Endothelial cell (in vitro differentiated cells): ENCODE results near the gene NDUFB10. TPM values are rescaled to one million over a fixed set of nuclear protein-coding genes. Genes with fewer than 3 reads are reported as not detected.
A peak's percentile ranks its signal among the peaks of the same experiment; 100 is the strongest.
"Not testable (repeated sequence)": the region's sequence is repeated elsewhere in the genome, so short reads cannot be mapped to it uniquely, and the experiment has no call there.

Experiments used
- DNase-seq: peaks from one replicate; pipeline ENCODE4 v3.0.0; 2021; ENCODE audit warnings: low spot score
- H3K27ac Mint-ChIP-seq: one replicate; pipeline ENCODE4 v1.8.0; 2021; ENCODE audit warnings: mixed read lengths, inconsistent platforms; ENCODE audit not compliant: unreplicated experiment
- H3K27me3 Mint-ChIP-seq: one replicate; pipeline ENCODE4 v1.8.0; 2021; ENCODE audit warnings: mild to moderate bottlenecking, moderate library complexity, mixed read lengths, inconsistent platforms; ENCODE audit not compliant: unreplicated experiment
- H3K36me3 Mint-ChIP-seq: one replicate; pipeline ENCODE4 v1.8.0; 2021; ENCODE audit warnings: mild to moderate bottlenecking, low read depth, mixed read lengths, inconsistent platforms; ENCODE audit not compliant: unreplicated experiment
- H3K4me1 Mint-ChIP-seq: one replicate; pipeline ENCODE4 v1.8.0; 2021; ENCODE audit warnings: mild to moderate bottlenecking, mixed read lengths, inconsistent platforms; ENCODE audit not compliant: unreplicated experiment
- H3K4me3 Mint-ChIP-seq: one replicate; pipeline ENCODE4 v1.8.0; 2021; ENCODE audit warnings: mild to moderate bottlenecking, mixed read lengths, inconsistent platforms; ENCODE audit not compliant: unreplicated experiment
- H3K9me3 Mint-ChIP-seq: one replicate; pipeline ENCODE4 v1.8.0; 2021; ENCODE audit warnings: mixed read lengths, inconsistent platforms; ENCODE audit not compliant: unreplicated experiment
- total RNA-seq: library from RNA; stranded (reverse); fragmentation: NEBNext Ultra II Directional; extraction: Animal tissue kit (Norgen Biotek cat#: 25700); gene quantifications from one replicate; pipeline ENCODE4 v1.2.1, GENCODE V29; 2021; ENCODE audit not compliant: unreplicated experiment
- TF ChIP-seq, protein P1 (sequence below): fragments of 200-600 bp; sonication (generic); IDR thresholded peaks from one replicate; pipeline ENCODE4 v1.5.0; 2021; ENCODE audit warnings: antibody characterized with exemption; ENCODE audit not compliant: unreplicated experiment

Gene NDUFB10
- total RNA-seq, 1 donor from 2014 or later: 122 TPM

DNA sequence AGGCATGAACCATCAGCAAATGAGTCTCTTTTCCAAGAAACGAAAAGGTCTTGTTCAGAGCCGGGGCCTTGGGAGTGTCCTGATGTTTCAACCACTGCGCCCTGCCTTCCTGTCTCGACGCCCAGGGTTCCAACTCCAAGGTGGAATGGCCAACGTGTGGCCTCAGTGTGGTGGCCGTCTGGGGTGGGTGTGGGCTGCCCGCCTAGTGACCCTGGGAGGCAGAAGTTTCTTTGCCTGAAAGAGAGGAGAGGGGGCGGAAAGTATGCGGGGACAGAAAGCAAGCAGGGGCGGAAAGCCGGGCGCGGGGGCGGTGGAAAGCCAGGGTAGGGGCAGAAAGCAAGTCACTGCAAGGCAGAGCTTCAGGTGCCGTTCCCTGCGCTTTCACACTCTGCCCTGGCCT is 20.4 kb upstream of the NDUFB10 start:
- Mint-ChIP-seq H3K9me3 (no peaks in the 10 kb centered on the region), H3K27ac (no peak overlapping the region), H3K4me3 (no peak overlapping the region), H3K27me3 (peaks cover 4% of the 10 kb centered on the region), H3K36me3 (peaks cover 5% of the 10 kb centered on the region), H3K4me1 (no peaks in the 10 kb centered on the region)
- TF ChIP-seq, protein P1, sequence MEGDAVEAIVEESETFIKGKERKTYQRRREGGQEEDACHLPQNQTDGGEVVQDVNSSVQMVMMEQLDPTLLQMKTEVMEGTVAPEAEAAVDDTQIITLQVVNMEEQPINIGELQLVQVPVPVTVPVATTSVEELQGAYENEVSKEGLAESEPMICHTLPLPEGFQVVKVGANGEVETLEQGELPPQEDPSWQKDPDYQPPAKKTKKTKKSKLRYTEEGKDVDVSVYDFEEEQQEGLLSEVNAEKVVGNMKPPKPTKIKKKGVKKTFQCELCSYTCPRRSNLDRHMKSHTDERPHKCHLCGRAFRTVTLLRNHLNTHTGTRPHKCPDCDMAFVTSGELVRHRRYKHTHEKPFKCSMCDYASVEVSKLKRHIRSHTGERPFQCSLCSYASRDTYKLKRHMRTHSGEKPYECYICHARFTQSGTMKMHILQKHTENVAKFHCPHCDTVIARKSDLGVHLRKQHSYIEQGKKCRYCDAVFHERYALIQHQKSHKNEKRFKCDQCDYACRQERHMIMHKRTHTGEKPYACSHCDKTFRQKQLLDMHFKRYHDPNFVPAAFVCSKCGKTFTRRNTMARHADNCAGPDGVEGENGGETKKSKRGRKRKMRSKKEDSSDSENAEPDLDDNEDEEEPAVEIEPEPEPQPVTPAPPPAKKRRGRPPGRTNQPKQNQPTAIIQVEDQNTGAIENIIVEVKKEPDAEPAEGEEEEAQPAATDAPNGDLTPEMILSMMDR: no peak
- no peak for DNase-seq

DNA sequence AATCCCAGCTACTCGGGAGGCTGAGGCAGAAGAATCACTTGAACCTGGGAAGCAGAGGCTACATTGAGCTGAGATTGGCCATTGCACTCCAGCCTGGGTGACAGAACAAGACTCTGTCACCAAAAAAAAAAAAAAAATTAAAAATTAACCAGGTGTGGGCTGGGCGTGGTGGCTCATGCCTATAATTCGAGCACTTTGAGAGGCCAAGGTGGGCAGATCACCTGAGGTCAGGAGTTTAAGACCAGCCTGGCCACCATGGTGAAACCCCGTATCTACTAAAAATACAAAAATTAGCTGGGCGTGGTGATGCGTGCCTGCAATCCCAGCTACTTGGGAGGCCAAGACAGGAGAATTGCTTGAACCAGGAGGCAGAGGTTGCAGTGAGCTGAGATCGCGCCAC is 19.5 kb upstream of the NDUFB10 start:
- H3K27ac Mint-ChIP-seq, H3K4me1 Mint-ChIP-seq, H3K27me3 Mint-ChIP-seq, H3K4me3 Mint-ChIP-seq, H3K36me3 Mint-ChIP-seq, DNase-seq, H3K9me3 Mint-ChIP-seq: not testable (repeated sequence)

DNA sequence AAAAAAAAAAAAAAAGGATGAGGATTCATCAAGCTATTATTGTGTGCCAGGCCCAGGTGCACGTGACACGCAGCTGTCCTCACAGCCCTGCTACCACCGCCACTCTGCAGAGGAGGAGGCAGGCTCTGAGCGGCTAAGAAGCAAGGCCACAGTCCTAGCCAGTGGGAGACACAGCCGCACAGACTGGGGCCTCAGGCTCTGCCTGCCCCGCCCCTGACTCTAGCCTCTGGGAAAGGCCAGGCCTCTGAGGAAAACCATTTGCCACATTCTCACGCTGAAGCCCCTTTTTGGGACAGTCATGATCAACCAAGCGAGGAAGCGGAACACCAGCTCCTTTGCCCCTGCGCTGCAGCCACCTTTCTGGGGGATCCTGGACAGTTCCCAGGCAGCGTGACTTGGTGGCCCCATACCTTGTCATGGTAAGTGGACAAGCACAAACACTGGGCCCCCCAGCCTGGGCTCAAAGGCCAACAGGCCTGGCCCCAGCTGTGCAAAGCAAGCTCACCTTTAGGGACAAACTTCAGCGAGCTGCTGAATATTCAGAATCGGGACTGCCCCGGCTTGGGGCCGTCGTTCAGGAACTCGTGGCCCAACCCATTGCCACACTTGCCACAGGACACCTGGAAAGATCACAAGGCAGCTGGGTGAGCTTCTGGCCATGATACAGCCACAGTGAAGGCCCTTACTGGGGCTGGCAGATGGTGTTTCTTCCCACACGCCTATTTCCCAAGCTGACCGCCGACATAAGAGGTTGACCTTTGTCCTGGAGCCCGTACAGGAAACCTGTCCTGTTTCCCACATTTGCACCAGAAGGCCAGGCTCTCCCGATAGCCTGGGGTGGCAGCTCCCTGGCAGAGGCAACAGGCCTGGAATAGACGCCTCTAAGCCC is 18.8 kb upstream of the NDUFB10 start:
- no peak for DNase-seq
- TF ChIP-seq, protein P1: no peak
- Mint-ChIP-seq H3K27me3 (peaks cover 10% of the 10 kb centered on the region), H3K9me3 (no peaks in the 10 kb centered on the region), H3K4me1 (no peaks in the 10 kb centered on the region), H3K4me3 (no peak overlapping the region), H3K27ac (no peak overlapping the region), H3K36me3 (peaks cover 5% of the 10 kb centered on the region)

DNA sequence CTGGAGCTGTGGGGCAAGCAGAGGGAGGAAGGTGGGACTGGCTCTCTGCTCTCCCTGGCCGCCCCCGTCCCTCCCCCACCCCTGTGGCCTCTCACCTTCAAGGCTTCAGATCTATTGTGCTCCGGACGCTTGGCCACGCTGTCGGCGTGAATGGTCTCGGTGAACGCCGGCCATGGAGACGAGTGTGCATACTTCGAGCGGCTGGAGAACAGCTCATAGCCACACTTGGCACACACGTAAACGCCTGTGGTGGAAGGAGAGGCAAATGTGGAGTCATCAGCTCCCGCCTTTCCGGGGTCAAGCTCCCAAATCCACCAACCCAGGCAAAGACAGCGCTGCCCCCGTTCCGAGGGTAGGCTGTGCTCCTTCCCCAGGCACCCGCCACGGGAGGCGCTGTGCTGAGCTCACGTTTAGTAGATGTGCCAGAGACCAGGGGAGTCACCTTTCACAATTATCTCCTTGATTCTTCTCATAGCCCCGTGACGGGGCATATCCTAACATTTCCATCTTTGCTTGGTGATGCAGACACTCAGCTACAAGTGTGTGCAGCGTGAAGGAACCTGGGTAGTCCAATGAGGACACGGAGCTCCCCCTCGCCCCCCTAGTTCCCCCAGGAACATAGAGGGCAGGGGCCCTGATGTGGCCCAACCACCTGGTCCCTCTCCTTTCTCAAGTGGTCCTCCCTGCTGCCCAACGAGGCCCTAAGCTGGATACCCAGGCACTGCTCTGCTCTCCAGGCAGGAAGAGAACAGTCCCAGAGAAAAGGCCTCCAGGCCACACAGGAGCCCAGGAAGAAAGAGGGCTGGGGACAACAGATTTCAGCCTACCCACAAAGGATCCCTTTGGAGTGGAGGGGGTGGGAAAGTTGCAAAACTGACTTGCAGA is 17.9 kb upstream of the NDUFB10 start:
- Mint-ChIP-seq H3K36me3 (peaks cover 5% of the 10 kb centered on the region), H3K4me1 (no peaks in the 10 kb centered on the region), H3K4me3 (peak overlapping the region; percentile 51), H3K27me3 (peaks cover 12% of the 10 kb centered on the region), H3K27ac (no peak overlapping the region), H3K9me3 (no peaks in the 10 kb centered on the region)
- DNase-seq: peak; percentile 49
- TF ChIP-seq, protein P1: peak; percentile 14

DNA sequence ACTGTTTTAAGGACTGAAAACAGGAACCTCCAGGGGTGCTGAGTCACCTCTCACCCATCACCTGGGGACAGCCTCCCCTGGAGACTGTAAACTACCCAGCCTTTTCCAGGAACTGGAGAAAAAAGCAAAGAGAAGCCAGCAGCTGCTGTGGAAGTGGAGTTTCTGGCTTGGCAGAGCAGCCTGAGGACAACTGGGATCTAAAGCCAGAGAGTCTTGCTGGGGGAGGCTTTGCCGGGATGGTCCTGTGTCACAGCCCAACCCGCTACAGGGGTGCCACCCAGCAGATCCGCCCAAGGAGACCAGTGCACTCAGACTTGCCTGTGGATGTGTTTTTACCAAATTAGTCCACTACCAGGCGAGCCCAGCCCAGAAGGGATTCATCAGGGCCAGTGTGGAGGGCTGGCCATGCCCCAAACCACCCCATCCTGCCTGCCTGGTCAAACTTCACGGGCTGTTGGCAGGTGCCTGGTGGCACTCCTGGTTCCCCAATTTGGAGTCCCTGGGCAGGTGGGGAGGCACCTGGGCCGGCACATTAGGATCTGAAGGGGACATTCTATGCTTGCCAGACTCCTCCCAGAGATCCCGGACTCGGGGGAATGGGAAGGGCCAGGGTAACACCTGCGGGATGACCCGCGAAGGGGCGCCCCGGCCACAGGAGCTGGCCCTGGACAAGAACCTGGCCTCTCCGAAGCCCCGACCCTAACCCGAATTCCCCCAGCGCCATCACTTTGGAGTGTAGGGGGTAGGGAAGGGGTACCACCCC is 17.1 kb upstream of the NDUFB10 start:
- peaks cover 10% of the 10 kb centered on the region for H3K27me3 Mint-ChIP-seq
- H3K36me3 Mint-ChIP-seq: peaks cover 5% of the 10 kb centered on the region
- TF ChIP-seq, protein P1: no peak
- no peaks in the 10 kb centered on the region for H3K9me3 Mint-ChIP-seq
- no peaks in the 10 kb centered on the region for H3K4me1 Mint-ChIP-seq
- peak overlapping the region; percentile 86 for H3K4me3 Mint-ChIP-seq
- H3K27ac Mint-ChIP-seq: no peak overlapping the region
- no peak for DNase-seq
